Activated T-helper 1 cell treated with anti-CD3 and anti-CD28 coated beads, Interleukin-12 subunit alpha, Interleukin-12 subunit beta, Interleukin-2, Interleukin-4 antibody, amounts not matched to agents 30 ng/mL and 10 ng/mL and 1 ng/mL, durations not matched to agents 14 hours and 24 hours and 36 hours (primary cell): ENCODE measurements around the gene ARHGAP44. TPM values are rescaled to one million over a fixed set of nuclear protein-coding genes. Genes with fewer than 3 reads are reported as not detected.

ENCODE experiments used
- DNase-seq: peaks from one replicate; pipeline ENCODE4 v3.0.0; 2021; ENCODE audit warnings: low spot score
- H3K27ac Mint-ChIP-seq: one replicate; pipeline ENCODE4 v1.8.0; 2021; ENCODE audit warnings: mild to moderate bottlenecking, mixed read lengths
- H3K27me3 Mint-ChIP-seq: one replicate; pipeline ENCODE4 v1.8.0; 2022; ENCODE audit warnings: mild to moderate bottlenecking, moderate library complexity, mixed read lengths; ENCODE audit not compliant: insufficient read depth
- H3K36me3 Mint-ChIP-seq: one replicate; pipeline ENCODE4 v1.8.0; 2021; ENCODE audit warnings: low read depth, mixed read lengths
- H3K4me1 Mint-ChIP-seq: one replicate; pipeline ENCODE4 v1.8.0; 2021; ENCODE audit warnings: low read depth, mixed read lengths
- H3K4me3 Mint-ChIP-seq: one replicate; pipeline ENCODE4 v1.8.0; 2021; ENCODE audit warnings: mild to moderate bottlenecking, moderate library complexity, mixed read lengths
- H3K9me3 Mint-ChIP-seq: one replicate; pipeline ENCODE4 v1.8.0; 2021; ENCODE audit warnings: mixed read lengths
- intact Hi-C: fragments of 100-400 bp; cut with micrococcal nuclease; formaldehyde crosslinking; loops from one replicate; pipeline ENCODE4 v1.15.1; 2024
- total RNA-seq: library from RNA; stranded (reverse); gene quantifications from 2 replicates; pipeline ENCODE4 v1.2.3, GENCODE V29; 2022

The ARHGAP44 gene
- total RNA-seq, 1 donor from 2014 or later, result not detected

DNA sequence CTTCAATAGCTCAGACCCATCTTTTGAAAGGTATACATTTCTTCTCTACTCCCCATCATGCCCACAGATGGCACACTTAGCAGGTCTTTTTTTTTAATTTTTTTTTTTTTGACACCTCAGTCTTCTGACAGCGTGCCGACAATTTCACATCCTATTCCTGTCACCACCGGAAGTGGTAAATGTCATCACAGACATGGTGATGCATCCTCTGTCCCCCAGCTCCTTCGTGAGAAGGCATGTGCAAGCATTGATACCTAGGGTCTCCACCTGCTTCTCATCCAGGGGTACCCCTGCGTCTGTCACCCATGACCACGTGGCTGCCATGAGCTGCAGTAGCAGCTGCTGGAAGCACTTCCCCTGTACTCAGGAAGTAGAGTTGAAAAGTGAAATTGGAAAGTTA lies 192.9 kb downstream of the ARHGAP44 start:
- Mint-ChIP-seq H3K4me3 (no peak overlapping the region), H3K27ac (no peak overlapping the region), H3K4me1 (no peaks in the 10 kb centered on the region), H3K27me3 (peaks cover 1% of the 10 kb centered on the region), H3K36me3 (no peaks in the 10 kb centered on the region), H3K9me3 (no peaks in the 10 kb centered on the region)
- DNase-seq, result no peak
- intact Hi-C loops, result no loop called here

DNA sequence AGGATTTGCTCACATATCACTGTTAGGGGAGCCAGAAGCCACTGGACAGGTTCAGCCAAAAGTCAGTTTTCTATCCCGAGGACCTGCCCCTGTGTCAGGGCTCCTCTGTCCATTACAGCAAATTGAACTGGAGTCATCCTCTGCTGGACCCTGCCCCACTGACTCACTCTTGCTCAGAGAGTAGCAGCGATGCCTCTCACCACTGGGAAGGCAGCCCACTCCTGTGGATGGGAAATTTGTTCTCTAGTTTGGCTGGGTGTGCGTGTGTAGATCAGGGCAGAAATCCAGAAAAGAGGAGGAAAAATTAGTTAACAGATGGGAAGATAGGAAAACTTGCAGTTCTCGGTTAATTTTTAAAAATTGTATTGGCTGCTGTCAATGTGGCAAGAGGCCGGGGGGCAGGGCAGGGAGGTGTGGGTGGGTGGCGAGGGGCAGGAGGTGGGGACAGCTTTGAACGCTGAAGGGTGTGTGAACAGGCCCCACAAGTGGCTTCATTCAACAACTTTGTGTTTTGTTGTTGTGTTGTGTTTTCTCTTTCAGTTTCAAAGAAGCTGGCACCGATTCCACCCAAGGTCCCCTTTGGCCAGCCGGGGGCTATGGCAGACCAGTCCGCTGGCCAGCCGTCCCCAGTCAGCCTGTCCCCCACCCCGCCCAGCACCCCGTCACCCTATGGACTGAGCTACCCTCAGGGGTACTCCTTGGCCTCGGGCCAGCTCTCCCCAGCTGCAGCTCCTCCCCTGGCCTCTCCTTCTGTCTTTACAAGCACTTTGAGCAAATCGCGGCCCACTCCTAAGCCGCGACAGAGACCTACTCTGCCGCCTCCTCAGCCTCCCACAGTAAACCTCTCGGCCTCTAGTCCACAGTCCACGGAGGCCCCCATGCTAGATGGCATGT lies 194.9 kb downstream of the ARHGAP44 start:
- Mint-ChIP-seq H3K27me3 (peaks cover 1% of the 10 kb centered on the region), H3K36me3 (no peaks in the 10 kb centered on the region), H3K9me3 (no peaks in the 10 kb centered on the region), H3K4me1 (no peaks in the 10 kb centered on the region), H3K27ac (no peak overlapping the region), H3K4me3 (no peak overlapping the region)
- intact Hi-C loops, result no loop called here
- DNase-seq, result no peak

DNA sequence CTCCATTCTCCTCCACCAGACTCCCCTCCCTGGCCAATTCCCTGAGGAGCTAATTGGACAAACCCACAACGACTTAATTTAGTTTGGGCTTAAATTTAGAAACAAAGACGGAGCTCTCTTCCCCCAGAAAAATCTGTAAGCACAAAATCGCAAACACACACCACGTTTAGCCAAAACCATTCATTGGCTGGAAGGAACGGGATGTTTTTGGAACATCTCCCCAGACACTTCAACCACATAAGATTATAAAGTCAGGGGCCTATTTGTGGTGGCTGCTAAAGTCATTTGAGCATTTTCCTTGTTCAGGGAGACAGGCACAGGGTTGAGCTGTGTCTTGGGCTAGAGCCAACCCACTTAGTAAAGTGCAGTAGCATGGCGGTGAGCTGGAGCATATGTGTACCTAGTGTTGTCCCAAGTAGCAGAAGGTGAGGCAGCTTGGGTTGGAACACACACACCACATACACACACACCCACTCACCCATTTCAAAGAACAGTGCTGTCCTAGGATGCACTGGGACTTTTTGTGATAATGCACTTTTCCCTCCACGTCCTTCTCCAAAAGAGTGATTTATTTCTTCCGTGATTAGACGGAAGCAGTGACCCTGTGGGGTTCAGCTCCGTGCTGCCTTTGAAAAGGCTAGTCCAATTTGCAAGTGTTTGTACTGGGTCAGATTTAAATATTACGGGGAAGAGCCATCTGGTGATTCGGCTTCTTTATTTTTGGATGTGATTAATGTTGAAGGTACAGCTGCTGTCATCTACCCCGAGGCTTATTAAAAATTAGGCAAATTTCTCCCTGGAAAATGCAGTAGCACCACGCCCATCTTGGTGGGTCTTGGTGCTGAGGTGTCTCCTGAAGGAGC lies 196.4 kb downstream of the ARHGAP44 start:
- DNase-seq, result no peak
- H3K9me3 Mint-ChIP-seq, result no peaks in the 10 kb centered on the region
- H3K36me3 Mint-ChIP-seq, result peaks cover 6% of the 10 kb centered on the region
- no peak overlapping the region for H3K4me3 Mint-ChIP-seq
- H3K27ac Mint-ChIP-seq, result no peak overlapping the region
- intact Hi-C loops, result no loop called here
- no peaks in the 10 kb centered on the region for H3K4me1 Mint-ChIP-seq
- H3K27me3 Mint-ChIP-seq, result peaks cover 1% of the 10 kb centered on the region

DNA sequence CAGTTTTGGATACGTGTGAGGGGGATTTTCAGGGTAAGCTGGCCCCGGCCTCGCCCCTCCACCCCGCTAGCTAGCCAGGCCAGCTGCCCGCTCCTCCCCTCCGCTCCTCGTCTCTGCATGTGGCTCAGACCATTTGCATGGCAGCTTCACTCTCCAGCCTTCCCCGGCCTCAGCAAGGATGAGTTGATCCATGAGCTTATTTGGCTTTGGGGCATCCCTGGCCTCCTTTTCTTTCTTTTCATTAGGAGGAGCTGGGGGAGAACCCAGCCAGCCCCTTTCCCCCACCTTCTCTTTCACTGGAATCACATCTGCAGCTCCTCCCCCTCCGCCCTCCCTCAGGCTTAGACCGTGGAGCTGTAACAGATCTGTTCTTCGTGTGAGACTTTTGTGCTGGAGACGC lies 197.8 kb downstream of the ARHGAP44 start:
- H3K36me3 Mint-ChIP-seq, result peaks cover 12% of the 10 kb centered on the region
- no peak overlapping the region for H3K27ac Mint-ChIP-seq
- no peak overlapping the region for H3K4me3 Mint-ChIP-seq
- no peak for DNase-seq
- H3K4me1 Mint-ChIP-seq, result no peaks in the 10 kb centered on the region
- intact Hi-C loops, result no loop called here
- peaks cover 1% of the 10 kb centered on the region for H3K27me3 Mint-ChIP-seq
- no peaks in the 10 kb centered on the region for H3K9me3 Mint-ChIP-seq

DNA sequence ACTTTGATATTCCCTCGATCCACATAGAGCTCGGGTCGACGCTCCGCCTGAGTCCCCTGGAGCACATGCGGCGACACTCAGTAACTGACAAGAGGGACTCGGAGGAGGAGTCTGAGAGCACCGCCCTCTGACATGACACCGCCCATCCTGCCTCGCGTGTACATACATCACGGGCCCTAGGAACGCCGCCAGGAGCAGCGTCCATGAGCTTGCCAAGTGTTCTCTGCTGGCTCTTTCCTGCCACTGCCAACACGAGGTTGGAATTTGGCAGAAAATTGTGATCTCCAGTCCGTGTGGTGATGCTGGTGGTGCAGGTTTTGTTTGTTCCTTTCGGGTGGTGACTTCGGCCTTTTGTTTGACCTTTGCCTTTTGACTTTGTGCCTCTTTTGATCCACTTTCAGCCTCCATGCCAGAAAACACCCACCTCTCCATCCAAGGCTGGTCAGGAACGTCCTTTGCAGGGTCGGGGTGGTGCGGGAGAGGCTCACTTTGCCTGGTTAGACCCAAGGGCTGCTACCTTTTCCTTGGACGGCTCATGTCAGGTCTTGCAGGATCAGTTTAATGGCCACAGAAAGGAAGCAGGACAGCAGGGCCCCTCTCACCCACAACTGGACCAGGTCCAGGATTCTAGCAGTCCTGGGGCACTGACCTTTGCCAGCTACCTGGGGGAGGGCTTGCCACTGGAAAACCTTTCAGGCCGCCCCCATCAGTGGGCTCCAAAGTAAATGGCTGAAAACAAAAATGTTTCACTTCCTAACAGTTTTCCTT lies 200.9 kb downstream of the ARHGAP44 start:
- no peaks in the 10 kb centered on the region for H3K4me1 Mint-ChIP-seq
- no peak overlapping the region for H3K4me3 Mint-ChIP-seq
- H3K36me3 Mint-ChIP-seq, result peaks cover 27% of the 10 kb centered on the region
- no peaks in the 10 kb centered on the region for H3K27me3 Mint-ChIP-seq
- intact Hi-C loops, result no loop called here
- no peaks in the 10 kb centered on the region for H3K9me3 Mint-ChIP-seq
- DNase-seq, result no peak
- H3K27ac Mint-ChIP-seq, result no peak overlapping the region

DNA sequence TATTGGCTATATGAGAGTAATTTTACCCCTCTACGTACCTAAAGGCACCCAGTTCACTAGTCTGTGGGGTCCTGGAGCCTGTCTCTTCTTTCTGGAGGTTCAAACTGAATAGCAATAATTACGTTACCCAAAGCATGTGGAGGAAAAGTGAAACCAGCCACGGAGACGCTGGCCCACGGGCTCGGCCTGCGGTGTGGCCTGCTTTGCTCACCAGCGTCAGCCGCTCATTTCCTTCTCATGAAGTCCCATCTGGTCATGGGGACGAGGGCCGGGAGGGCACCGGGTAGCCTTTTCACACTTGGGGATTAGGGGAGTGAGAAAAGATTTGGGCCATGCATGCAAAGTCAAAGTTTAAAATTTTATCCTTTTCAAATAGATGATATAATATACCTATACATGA lies 201.6 kb downstream of the ARHGAP44 start:
- Mint-ChIP-seq H3K36me3 (peaks cover 29% of the 10 kb centered on the region), H3K9me3 (no peaks in the 10 kb centered on the region), H3K4me3 (no peak overlapping the region), H3K27ac (no peak overlapping the region), H3K4me1 (no peaks in the 10 kb centered on the region), H3K27me3 (no peaks in the 10 kb centered on the region)
- intact Hi-C loops, result no loop called here
- DNase-seq, result no peak

DNA sequence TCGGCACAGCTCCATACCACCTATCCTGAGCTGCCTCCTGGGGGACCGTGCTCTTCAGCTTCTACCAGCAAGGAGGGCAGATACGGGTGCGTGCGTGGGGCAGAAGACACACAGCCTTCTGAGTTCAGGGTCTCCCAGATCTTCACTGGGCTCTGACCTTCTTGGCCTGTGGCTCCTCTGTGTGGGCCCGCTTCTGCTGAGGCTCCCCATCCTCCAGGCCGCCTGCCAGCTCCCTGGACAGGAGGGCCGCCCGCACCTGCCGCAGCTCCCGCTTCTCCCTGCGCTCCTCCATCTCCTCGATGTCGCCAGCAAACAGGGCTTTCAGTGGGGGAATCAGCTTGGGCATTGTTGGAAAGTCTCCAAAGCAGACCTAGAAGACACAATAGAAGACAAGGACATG lies 203.4 kb downstream of the ARHGAP44 start:
- DNase-seq, result no peak
- Mint-ChIP-seq H3K27ac (no peak overlapping the region), H3K9me3 (no peaks in the 10 kb centered on the region), H3K36me3 (peaks cover 31% of the 10 kb centered on the region), H3K4me1 (no peaks in the 10 kb centered on the region), H3K4me3 (no peak overlapping the region), H3K27me3 (no peaks in the 10 kb centered on the region)
- intact Hi-C loops, result no loop called here

DNA sequence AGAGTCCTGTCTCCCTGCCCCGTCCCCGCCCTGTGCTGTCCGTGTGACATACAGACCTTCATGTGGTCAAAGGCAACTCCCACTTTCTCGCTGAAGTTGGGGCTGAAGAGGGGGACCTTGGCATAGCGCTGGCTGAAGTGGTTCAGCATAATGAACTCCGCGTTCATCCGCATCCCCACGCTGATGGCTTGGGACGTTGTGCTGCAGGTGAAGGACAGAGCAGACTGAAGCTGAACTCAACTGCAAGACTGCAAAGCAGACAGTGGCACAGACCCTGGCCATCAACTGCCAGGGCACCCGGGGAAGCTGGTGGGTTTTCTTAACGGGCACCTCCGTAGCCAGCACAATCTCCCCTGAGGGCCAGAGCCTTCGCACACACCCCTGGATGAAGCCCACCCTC lies 204.3 kb downstream of the ARHGAP44 start:
- Mint-ChIP-seq H3K9me3 (no peaks in the 10 kb centered on the region), H3K27me3 (no peaks in the 10 kb centered on the region), H3K36me3 (peaks cover 38% of the 10 kb centered on the region), H3K27ac (no peak overlapping the region), H3K4me3 (no peak overlapping the region), H3K4me1 (no peaks in the 10 kb centered on the region)
- intact Hi-C loops, result no loop called here
- no peak for DNase-seq

DNA sequence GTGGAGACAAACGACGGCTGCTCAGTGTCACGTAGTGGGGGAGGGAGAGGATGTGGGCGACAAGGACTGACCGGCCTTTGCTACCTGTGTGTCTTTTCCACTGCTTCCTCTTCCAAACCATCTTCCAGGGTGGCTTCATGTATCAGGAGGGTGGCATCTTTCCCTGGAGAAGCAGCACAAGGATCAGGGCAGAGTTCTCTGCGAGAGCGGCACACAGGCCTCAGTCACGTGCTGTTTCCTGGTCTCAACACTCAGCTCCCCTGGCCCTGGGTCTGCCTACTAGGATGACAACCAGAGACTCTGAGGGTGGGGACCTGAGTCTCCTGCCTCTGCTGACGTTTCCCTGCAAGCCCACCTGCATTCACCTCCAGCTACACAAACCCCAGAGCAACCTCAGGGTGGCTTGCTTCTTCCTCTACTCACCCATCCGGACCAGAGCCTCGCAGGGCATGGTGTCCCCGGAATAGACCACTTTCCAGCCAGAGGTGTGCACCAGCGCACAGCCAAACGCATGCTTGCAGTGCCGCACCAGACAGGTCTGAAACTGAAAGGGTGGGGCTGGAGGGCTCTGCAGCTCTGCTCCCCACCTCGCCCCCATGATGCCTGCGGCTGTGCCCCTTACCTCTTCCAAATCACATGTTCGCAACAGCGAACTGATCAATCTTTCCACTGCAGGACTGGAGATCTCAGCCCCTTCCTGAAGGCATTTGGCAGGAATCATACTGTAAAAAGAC lies 205.2 kb downstream of the ARHGAP44 start:
- Mint-ChIP-seq H3K27ac (no peak overlapping the region), H3K4me1 (no peaks in the 10 kb centered on the region), H3K27me3 (no peaks in the 10 kb centered on the region), H3K36me3 (peaks cover 39% of the 10 kb centered on the region), H3K4me3 (no peak overlapping the region), H3K9me3 (no peaks in the 10 kb centered on the region)
- DNase-seq, result no peak
- intact Hi-C loops, result no loop called here

DNA sequence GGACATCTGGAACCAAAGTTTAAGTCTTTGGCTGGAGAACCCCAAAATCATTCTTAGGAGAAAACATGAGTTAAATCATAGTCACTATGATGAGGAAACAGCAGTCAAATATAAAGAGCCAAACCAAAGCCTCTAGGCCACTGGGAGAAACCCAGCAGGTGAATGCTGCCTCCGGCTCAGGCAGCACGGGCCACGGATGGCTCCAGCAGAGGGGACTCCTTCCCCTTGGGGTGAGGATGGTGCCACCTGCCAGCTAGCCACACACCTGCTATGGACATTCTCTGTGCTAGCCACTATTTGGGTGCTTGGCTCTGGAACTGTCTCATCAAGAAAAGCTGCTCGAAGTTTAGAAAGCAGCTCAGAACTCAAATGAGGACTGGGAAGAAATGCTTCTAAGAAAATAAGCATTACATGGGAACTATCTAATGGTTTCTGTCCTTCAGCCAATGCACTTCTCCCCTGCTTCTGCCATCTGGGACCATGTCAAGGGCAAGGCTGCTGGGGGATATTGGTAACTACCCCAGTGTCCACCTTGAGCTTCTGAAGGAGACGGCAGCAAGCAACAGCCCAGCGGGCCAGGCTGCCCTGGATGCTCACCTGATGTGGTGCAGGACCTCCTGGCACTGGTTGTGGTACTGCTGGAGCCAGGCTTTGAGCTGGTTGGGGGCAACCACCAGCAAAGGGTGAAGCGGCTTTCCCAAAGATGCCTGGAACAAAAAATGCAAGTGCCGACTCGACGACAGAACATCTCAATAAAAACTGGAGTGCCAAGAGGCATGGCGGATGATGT lies 206.0 kb downstream of the ARHGAP44 start:
- Mint-ChIP-seq H3K9me3 (no peaks in the 10 kb centered on the region), H3K4me1 (no peaks in the 10 kb centered on the region), H3K27ac (no peak overlapping the region), H3K4me3 (no peak overlapping the region), H3K36me3 (peaks cover 37% of the 10 kb centered on the region), H3K27me3 (no peaks in the 10 kb centered on the region)
- no peak for DNase-seq
- intact Hi-C loops, result no loop called here

DNA sequence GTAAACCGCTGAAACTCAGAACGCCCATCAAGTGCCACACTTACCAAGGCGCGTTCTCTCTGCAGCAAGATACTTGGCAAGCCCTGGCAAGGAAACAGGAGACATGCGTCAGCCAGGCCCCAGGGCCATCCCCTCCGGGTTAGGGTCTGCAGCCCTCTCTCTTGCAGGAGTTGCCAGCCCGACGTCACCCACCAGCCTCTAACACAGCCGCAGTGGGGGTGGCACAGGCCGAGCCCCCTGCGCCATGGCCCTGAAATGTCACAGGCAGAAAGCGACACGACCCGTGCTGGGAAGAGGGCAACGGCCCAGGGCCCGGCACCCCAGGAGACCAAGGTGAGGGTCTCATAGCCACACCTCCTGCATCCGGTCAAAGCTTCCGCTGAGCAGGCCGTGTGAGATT lies 206.6 kb downstream of the ARHGAP44 start:
- intact Hi-C loops, result no loop called here
- no peaks in the 10 kb centered on the region for H3K27me3 Mint-ChIP-seq
- no peaks in the 10 kb centered on the region for H3K9me3 Mint-ChIP-seq
- peaks cover 40% of the 10 kb centered on the region for H3K36me3 Mint-ChIP-seq
- no peak for DNase-seq
- H3K4me3 Mint-ChIP-seq, result no peak overlapping the region
- H3K27ac Mint-ChIP-seq, result no peak overlapping the region
- H3K4me1 Mint-ChIP-seq, result no peaks in the 10 kb centered on the region

DNA sequence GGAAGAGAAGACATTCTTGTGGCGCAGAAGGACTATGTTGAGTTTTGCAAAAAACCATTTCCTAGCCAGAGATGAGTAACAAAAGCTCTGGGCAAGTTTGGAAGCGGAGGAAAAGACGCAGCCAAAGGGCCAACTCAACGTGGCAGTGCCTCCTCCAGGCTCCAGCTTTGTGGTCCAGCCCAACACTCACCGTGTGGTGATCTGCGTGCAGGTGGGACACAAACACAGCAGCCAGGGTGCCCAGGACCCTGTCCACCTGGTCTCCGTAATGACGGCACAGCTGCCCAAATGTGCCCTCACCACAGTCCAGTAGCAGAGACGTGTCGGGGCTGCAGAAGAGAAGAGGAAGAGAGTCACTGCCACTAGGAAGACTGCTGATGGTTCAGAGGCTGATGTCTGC lies 207.1 kb downstream of the ARHGAP44 start:
- H3K9me3 Mint-ChIP-seq, result no peaks in the 10 kb centered on the region
- no peak overlapping the region for H3K27ac Mint-ChIP-seq
- H3K4me1 Mint-ChIP-seq, result no peaks in the 10 kb centered on the region
- no peak overlapping the region for H3K4me3 Mint-ChIP-seq
- intact Hi-C loops, result no loop called here
- DNase-seq, result no peak
- H3K36me3 Mint-ChIP-seq, result peaks cover 40% of the 10 kb centered on the region
- no peaks in the 10 kb centered on the region for H3K27me3 Mint-ChIP-seq
